Cerebellar nuclear complex (tissue), 1 donor: ENCODE measurements around the gene IFRD1.
"Not testable (repeated sequence)": the region's sequence is repeated elsewhere in the genome, so short reads cannot be mapped to it uniquely, and the experiment has no call there.

Experiments
- DNase-seq, 2 experiments: peaks; one replicate each; lab custom pipeline; 2025; lab: John Stamatoyannopoulos, UW

IFRD1 gene

DNA sequence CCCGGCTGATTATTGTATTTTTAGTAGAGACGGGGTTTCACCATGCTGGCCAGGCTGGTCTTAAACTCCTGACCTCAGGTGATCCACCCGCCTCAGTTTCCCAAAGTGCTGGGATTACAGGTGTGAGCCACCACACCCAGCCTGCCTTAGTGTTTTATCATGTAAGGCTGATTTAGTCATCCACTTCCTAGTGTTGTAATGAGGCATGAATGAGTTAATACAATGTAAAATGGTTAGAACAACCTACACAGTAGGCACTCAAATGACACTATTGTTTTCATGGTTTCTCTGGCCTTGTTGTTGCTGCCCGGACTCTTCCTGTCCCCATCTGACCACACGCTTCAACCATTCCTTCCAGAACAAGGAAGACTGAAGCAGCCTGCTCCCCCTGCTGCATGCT, 66.2 kb downstream of the IFRD1 start:
- not testable (repeated sequence) for DNase-seq

DNA sequence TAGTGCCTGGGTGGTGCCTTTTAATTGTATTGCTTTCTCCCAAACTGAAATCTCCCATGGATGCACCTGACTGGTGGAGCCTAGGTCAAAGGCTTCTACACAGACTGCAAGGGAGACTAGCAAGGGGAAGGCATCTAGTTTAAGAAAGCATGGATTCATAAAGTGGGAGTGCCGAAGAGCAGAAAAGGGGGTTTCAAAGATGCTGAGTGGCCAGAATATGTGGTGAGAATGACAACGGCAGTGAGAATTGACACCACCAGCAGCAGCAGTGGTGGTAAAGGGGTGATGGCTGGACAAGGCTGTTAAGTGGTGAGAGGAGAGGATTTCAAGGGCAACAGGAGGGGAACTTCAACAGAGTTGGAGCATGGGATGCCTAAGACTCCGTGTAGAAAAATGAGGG, 67.2 kb downstream of the IFRD1 start:
- no peak for DNase-seq

DNA sequence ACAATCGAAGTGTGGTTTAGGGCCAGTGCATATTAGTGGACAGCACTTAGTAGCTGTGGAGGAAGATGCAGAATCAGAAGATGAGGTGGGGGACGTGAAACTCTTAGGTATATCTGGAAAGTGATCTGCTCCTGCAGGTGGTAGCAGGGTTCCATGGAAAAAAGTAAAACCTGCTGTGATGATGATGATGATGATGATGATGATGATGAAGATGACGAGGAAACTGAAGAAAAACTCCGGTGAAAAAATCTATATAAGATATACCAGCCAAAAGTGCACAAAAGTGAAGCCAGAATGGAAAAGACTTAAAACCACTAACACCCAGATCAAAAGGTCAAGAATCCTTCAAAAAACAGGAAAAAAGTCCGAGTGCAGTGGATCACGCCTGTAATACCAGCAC, 70.5 kb downstream of the IFRD1 start:
- DNase-seq, result no peak

DNA sequence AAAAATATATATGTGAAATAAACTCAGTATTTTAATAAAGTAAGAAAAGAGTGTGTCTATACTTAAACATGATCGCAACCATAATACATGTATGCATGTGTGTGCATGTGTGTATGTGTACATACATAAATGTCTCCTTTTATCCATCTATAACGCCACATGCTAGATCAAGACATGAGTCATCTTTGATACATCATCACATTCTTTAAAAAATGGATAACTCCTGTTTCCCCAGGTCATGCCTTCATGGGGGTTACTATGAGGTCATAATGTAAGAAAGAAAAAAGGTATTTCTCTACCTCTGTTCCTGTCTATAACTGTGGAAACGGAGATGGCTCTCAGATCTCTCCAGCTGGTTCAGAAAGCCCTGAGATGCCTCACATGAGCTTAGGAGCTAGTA, 71.7 kb downstream of the IFRD1 start:
- DNase-seq, result no peak

DNA sequence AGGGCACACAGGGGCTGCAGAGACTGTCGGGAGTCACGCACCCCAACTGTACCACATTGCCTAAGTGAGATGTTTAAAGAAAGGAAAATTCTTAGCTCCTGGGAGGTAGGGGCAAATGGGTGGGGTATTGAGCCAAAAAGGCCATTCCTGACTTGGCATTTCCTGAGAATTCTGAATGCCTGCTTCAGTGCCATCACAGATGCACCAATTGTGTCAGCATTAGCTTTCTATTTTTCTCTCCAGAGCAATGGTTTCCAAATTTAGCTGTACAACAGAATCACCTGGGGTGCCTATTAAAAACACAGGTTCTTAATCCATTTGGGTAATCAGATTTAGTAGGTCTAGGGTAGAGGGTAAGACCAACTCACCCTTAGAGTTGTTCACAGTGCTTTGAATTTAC, 73.6 kb downstream of the IFRD1 start:
- DNase-seq, result no peak
